ENCODE measurements around the gene KIF9.

The KIF9 gene

DNA sequence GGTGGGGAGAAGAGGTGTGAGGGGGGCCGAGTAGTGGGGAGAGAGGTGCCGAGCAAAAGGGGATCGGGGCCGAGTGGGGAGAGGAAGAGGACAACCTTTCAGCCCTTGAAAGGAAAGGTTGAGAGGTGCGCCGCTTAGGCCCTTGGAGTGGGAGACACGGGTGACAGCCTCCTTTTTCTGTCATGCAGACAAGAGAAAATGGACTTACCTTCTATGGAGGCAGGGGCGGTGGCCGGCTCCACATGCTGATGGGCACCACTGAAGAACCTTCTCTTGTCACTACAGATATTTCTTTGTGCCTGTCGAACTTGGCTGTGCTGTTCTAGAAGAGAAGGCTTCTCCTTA is 566 bp upstream of the KIF9 start:
- Histone ChIP-seq H4K20me1 (ENCODE audit: insufficient read depth, low read length) (0 out of 2 replicates have a peak, but pooled peaks cover 2% of the 10 kb centered on the region), H3K4me1 (ENCODE audit: insufficient read depth, low read length) (peaks cover 46% of the 10 kb centered on the region), H2AFZ (ENCODE audit: low read depth, low read length) (peak overlapping the region; percentile 79), H3K9me3 (ENCODE audit: insufficient read depth, low read length, severe bottlenecking) (no peaks in the 10 kb centered on the region), H3K36me3 (ENCODE audit: insufficient read depth, low read length) (peaks cover 17% of the 10 kb centered on the region), H3K27me3 (ENCODE audit: insufficient read depth, low read length, poor library complexity) (no peaks in the 10 kb centered on the region), H3K27ac (ENCODE audit: low read length) (peak overlapping the region; percentile 88), H3K4me2 (ENCODE audit: insufficient read depth, low read length) (peak overlapping the region; percentile 91), H3K79me2 (ENCODE audit: insufficient read depth, low read length) (peaks cover 51% of the 10 kb centered on the region), H3K9ac (ENCODE audit: low read depth, low read length) (peak overlapping the region; percentile 73), H3K4me3 (ENCODE audit: low read depth in 1 of 2, low read length in 2 of 2) (peak overlapping the region; percentile 69 to 72)
- no peak; the same call in 2 of the 3 replicates for ATAC-seq (ENCODE audit: insufficient read depth, low read depth)
- DNase-seq, result no peak
- TF ChIP-seq, protein P1, sequence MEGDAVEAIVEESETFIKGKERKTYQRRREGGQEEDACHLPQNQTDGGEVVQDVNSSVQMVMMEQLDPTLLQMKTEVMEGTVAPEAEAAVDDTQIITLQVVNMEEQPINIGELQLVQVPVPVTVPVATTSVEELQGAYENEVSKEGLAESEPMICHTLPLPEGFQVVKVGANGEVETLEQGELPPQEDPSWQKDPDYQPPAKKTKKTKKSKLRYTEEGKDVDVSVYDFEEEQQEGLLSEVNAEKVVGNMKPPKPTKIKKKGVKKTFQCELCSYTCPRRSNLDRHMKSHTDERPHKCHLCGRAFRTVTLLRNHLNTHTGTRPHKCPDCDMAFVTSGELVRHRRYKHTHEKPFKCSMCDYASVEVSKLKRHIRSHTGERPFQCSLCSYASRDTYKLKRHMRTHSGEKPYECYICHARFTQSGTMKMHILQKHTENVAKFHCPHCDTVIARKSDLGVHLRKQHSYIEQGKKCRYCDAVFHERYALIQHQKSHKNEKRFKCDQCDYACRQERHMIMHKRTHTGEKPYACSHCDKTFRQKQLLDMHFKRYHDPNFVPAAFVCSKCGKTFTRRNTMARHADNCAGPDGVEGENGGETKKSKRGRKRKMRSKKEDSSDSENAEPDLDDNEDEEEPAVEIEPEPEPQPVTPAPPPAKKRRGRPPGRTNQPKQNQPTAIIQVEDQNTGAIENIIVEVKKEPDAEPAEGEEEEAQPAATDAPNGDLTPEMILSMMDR (IDR thresholded peaks at IDR 0.05; ENCODE audit: borderline replicate concordance, extremely low read depth, low read length, poor library complexity, severe bottlenecking), result no peak
- no peak for TF ChIP-seq EZH2 (IDR thresholded peaks at IDR 0.05; ENCODE audit: borderline replicate concordance, low read depth, low read length, severe bottlenecking)

DNA sequence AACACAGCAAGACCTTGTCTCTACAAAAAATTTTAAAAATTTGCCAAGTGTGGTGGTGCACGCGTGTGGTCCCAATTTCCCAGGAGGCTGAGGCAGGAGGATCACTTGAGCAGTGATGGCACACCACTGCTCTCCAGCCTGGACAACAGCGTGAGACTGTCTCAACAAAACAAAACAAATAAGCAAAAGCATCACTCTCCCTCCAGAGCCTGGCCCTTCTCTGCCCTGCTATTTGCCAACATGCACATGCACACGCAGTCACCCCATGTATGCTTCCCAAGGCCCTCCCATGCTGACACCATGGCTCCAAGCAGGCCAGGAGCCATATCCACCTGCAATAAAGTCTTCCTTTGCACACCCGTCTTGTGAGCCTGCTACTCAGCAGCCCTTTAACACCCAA is 2.1 kb downstream of the KIF9 start:
- Histone ChIP-seq H3K4me1 (ENCODE audit: insufficient read depth, low read length) (peaks cover 40% of the 10 kb centered on the region), H3K4me3 (ENCODE audit: low read depth in 1 of 2, low read length in 2 of 2) (no peak overlapping the region), H3K27me3 (ENCODE audit: insufficient read depth, low read length, poor library complexity) (no peaks in the 10 kb centered on the region), H2AFZ (ENCODE audit: low read depth, low read length) (no peak overlapping the region), H3K27ac (ENCODE audit: low read length) (no peak overlapping the region), H3K79me2 (ENCODE audit: insufficient read depth, low read length) (peaks cover 27% of the 10 kb centered on the region), H3K4me2 (ENCODE audit: insufficient read depth, low read length) (peak overlapping the region; percentile 91; the same call in 1 of the 2 replicates), H3K9ac (ENCODE audit: low read depth, low read length) (no peak overlapping the region), H4K20me1 (ENCODE audit: insufficient read depth, low read length) (0 out of 2 replicates have a peak, but pooled peaks cover 2% of the 10 kb centered on the region), H3K9me3 (ENCODE audit: insufficient read depth, low read length, severe bottlenecking) (no peaks in the 10 kb centered on the region), H3K36me3 (ENCODE audit: insufficient read depth, low read length) (peaks cover 3% of the 10 kb centered on the region)
- DNase-seq (no peak), ATAC-seq (ENCODE audit: insufficient read depth, low read depth) (no peak)
- TF ChIP-seq EZH2 (IDR thresholded peaks at IDR 0.05; ENCODE audit: borderline replicate concordance, low read depth, low read length, severe bottlenecking), result no peak

DNA sequence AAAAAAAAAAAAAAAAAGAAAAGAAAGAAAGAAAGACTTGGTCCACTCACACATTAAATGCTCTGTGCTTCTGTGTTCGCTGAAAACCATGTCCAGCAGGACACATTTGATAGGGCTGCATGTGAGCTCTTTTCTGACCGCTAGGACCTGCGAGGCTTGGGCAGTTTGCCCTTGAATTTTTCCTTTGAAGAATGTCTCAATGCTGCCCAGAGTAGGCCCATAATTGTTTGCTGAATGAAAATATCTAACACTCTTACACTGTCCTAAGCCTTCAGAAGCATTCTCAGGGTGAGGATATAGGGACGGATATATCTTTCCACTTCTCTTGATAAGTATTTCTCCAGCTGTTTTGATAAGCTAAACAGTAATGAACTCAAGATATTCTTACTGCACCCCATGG is 6.0 kb downstream of the KIF9 start:
- ATAC-seq (ENCODE audit: insufficient read depth, low read depth), result no peak
- no peak for DNase-seq
- Histone ChIP-seq H3K4me3 (ENCODE audit: low read depth in 1 of 2, low read length in 2 of 2) (no peak overlapping the region), H3K27me3 (ENCODE audit: insufficient read depth, low read length, poor library complexity) (no peaks in the 10 kb centered on the region), H3K27ac (ENCODE audit: low read length) (no peak overlapping the region), H4K20me1 (ENCODE audit: insufficient read depth, low read length) (no peaks in the 10 kb centered on the region), H3K9ac (ENCODE audit: low read depth, low read length) (no peak overlapping the region), H2AFZ (ENCODE audit: low read depth, low read length) (no peak overlapping the region), H3K79me2 (ENCODE audit: insufficient read depth, low read length) (no peaks in the 10 kb centered on the region), H3K4me2 (ENCODE audit: insufficient read depth, low read length) (no peak overlapping the region), H3K36me3 (ENCODE audit: insufficient read depth, low read length) (no peaks in the 10 kb centered on the region; the same call in 1 of the 2 replicates), H3K4me1 (ENCODE audit: insufficient read depth, low read length) (peaks cover 12% of the 10 kb centered on the region), H3K9me3 (ENCODE audit: insufficient read depth, low read length, severe bottlenecking) (no peaks in the 10 kb centered on the region)
- TF ChIP-seq, protein P1 (IDR thresholded peaks at IDR 0.05; ENCODE audit: borderline replicate concordance, extremely low read depth, low read length, poor library complexity, severe bottlenecking), result no peak
- TF ChIP-seq EZH2 (IDR thresholded peaks at IDR 0.05; ENCODE audit: borderline replicate concordance, low read depth, low read length, severe bottlenecking), result no peak

DNA sequence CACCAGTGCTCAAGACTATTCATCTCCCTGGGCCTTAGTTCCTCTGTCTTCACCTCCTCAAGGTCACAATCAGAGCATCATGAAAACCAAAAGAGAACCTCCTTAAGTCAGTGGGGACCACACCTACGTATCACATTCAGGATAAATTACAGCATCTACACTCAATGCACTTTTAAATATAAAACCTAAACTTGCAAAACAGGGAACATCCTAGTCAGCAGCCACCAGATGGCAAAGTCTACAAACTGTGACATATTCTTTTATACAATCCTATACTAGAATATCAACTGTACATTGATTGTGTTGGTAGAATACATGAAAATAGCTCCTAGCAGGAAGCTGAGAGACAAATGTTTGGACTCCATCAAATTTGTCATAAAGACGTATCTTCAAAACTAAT is 7.9 kb downstream of the KIF9 start:
- H3K4me3 ChIP-seq (ENCODE audit: low read depth in 1 of 2, low read length in 2 of 2), result no peak overlapping the region
- no peak overlapping the region for H2AFZ ChIP-seq (ENCODE audit: low read depth, low read length)
- no peak overlapping the region for H3K27ac ChIP-seq (ENCODE audit: low read length)
- TF ChIP-seq, protein P1 (IDR thresholded peaks at IDR 0.05; ENCODE audit: borderline replicate concordance, extremely low read depth, low read length, poor library complexity, severe bottlenecking), result no peak
- TF ChIP-seq EZH2 (IDR thresholded peaks at IDR 0.05; ENCODE audit: borderline replicate concordance, low read depth, low read length, severe bottlenecking), result no peak
- no peaks in the 10 kb centered on the region for H4K20me1 ChIP-seq (ENCODE audit: insufficient read depth, low read length)
- ATAC-seq (ENCODE audit: insufficient read depth, low read depth), result no peak
- no peaks in the 10 kb centered on the region for H3K9me3 ChIP-seq (ENCODE audit: insufficient read depth, low read length, severe bottlenecking)
- DNase-seq, result no peak
- no peaks in the 10 kb centered on the region for H3K4me1 ChIP-seq (ENCODE audit: insufficient read depth, low read length)
- no peak overlapping the region for H3K9ac ChIP-seq (ENCODE audit: low read depth, low read length)
- H3K79me2 ChIP-seq (ENCODE audit: insufficient read depth, low read length), result no peaks in the 10 kb centered on the region
- no peak overlapping the region for H3K4me2 ChIP-seq (ENCODE audit: insufficient read depth, low read length)
- no peaks in the 10 kb centered on the region for H3K27me3 ChIP-seq (ENCODE audit: insufficient read depth, low read length, poor library complexity)
- no peaks in the 10 kb centered on the region; the same call in 1 of the 2 replicates for H3K36me3 ChIP-seq (ENCODE audit: insufficient read depth, low read length)

All from DND-41 (cell line).